Epithelial cell of esophagus (primary cell): Measurements from ENCODE around the gene STAT6.

Source experiments
- DNase-seq: peaks from one replicate; pipeline ENCODE4 v3.0.0; 2010; ENCODE audit warnings: low read depth
- H3K4me3 ChIP-seq: 2 replicates; pipeline ENCODE4 v1.5.1; 2011; ENCODE audit warnings: mild to moderate bottlenecking, low read length, control low read depth
- CTCF ChIP-seq: IDR thresholded peaks from 2 replicates; pipeline ENCODE4 v1.5.1; 2011; ENCODE audit warnings: low read depth, mild to moderate bottlenecking, low read length, control low read depth, inconsistent platforms; ENCODE audit not compliant: insufficient read depth; ENCODE audit errors: missing control alignments

STAT6 gene

GRCh38 chr12:57116580-57117281 lies 5.6 kb upstream of the STAT6 start:
- no peak overlapping the region for H3K4me3 ChIP-seq
- no peak for DNase-seq
- no peak for TF ChIP-seq CTCF

- no peak overlapping the region for H3K4me3 ChIP-seq
- TF ChIP-seq CTCF: peak; percentile 77
- no peak for DNase-seq
These were observed 1.5 kb upstream of the STAT6 start for GRCh38 chr12:57112492-57113294.

- peak; percentile 11 for TF ChIP-seq CTCF
- peak; percentile 44 for DNase-seq
- H3K4me3 ChIP-seq: peak overlapping the region; percentile 97
These were observed 795 bp downstream of the STAT6 start for GRCh38 chr12:57110104-57111030.

- H3K4me3 ChIP-seq: peak overlapping the region; percentile 97
- TF ChIP-seq CTCF: no peak
- no peak for DNase-seq
These were observed 1.7 kb downstream of the STAT6 start for GRCh38 chr12:57109207-57110103.

GRCh38 chr12:57107456-57108155 lies 3.6 kb downstream of the STAT6 start:
- no peak for DNase-seq
- H3K4me3 ChIP-seq: no peak overlapping the region
- no peak for TF ChIP-seq CTCF
